NCI-H146 (cell line): ENCODE measurements around the gene FABP6.
"Not testable (repeated sequence)": the region's sequence is repeated elsewhere in the genome, so short reads cannot be mapped to it uniquely, and the experiment has no call there.

Experiments
- DNase-seq: peaks from one replicate; lab custom pipeline; 2025; lab: John Stamatoyannopoulos, UW

FABP6 gene

GRCh38 chr5:160221082-160221481 is 8.2 kb upstream of the FABP6 start:
- no peak for DNase-seq

- no peak for DNase-seq
Measured at GRCh38 chr5:160227012-160227411, 2.3 kb upstream of the FABP6 start.

GRCh38 chr5:160230686-160231527 is 1.6 kb downstream of the FABP6 start:
- no peak for DNase-seq

- DNase-seq = no peak
Measured at GRCh38 chr5:160231783-160232342, 2.6 kb downstream of the FABP6 start.

- no peak for DNase-seq
Measured at GRCh38 chr5:160233215-160233614, 3.9 kb downstream of the FABP6 start.

- no peak for DNase-seq
Measured at GRCh38 chr5:160235731-160236130, 6.4 kb downstream of the FABP6 start.

GRCh38 chr5:160237571-160238093 is 8.3 kb downstream of the FABP6 start:
- no peak for DNase-seq

GRCh38 chr5:160240350-160240749 is 11.0 kb downstream of the FABP6 start:
- DNase-seq = peak; percentile 11

GRCh38 chr5:160242145-160242544 is 12.8 kb downstream of the FABP6 start:
- DNase-seq = no peak

GRCh38 chr5:160245506-160246086 is 16.3 kb downstream of the FABP6 start:
- DNase-seq = no peak

GRCh38 chr5:160249570-160249969 is 20.3 kb downstream of the FABP6 start:
- not testable (repeated sequence) for DNase-seq

- DNase-seq = no peak
Measured at GRCh38 chr5:160250226-160250625, 20.9 kb downstream of the FABP6 start.

GRCh38 chr5:160250826-160251225 is 21.5 kb downstream of the FABP6 start:
- no peak for DNase-seq

- no peak for DNase-seq
Measured at GRCh38 chr5:160251406-160252155, 22.3 kb downstream of the FABP6 start.

GRCh38 chr5:160252916-160253315 is 23.6 kb downstream of the FABP6 start:
- no peak for DNase-seq

- no peak for DNase-seq
Measured at GRCh38 chr5:160253441-160253840, 24.1 kb downstream of the FABP6 start.

GRCh38 chr5:160254706-160255105 is 25.4 kb downstream of the FABP6 start:
- no peak for DNase-seq

- no peak for DNase-seq
Measured at GRCh38 chr5:160259341-160259740, 30.0 kb downstream of the FABP6 start.

- no peak for DNase-seq
Measured at GRCh38 chr5:160260006-160260775, 30.9 kb downstream of the FABP6 start.

GRCh38 chr5:160260881-160261815 is 31.8 kb downstream of the FABP6 start:
- DNase-seq = peak; percentile 76
